WTC11 (cell line): ENCODE measurements around the gene ACTN1. TPM values are rescaled to one million over a fixed set of nuclear protein-coding genes. Genes with fewer than 3 reads are reported as not detected.

ENCODE experiments used
- ATAC-seq: fragments of 200-7000 bp; cut with Tn5 transposase; 2 replicates; pipeline ENCODE4 v1.10.0; 2021; ENCODE audit warnings: mild to moderate bottlenecking, moderate library complexity
- CTCF ChIA-PET: fragments of 300-600 bp; sonication (Branson Sonifier 250); formaldehyde crosslinking; loops from one replicate; lab custom pipeline; 2021; ENCODE audit warnings: antibody characterized with exemption; lab: Charles Lee
- POLR2A ChIA-PET: fragments of 350-600 bp; sonication (Branson Sonifier 250); formaldehyde crosslinking; loops from one replicate; lab custom pipeline; 2021; ENCODE audit warnings: antibody characterized with exemption; lab: Charles Lee
- DNase-seq: peaks from one replicate; pipeline ENCODE4 v3.0.0; 2021; ENCODE audit warnings: low spot score
- H3K27ac Mint-ChIP-seq: 2 replicates; pipeline ENCODE4 v1.8.0; 2021; ENCODE audit warnings: mixed read lengths
- H3K27me3 Mint-ChIP-seq: 2 replicates; pipeline ENCODE4 v1.8.0; 2021; ENCODE audit warnings: low read depth, mild to moderate bottlenecking, moderate library complexity, mixed read lengths
- H3K36me3 Mint-ChIP-seq: 2 replicates; pipeline ENCODE4 v1.8.0; 2021; ENCODE audit warnings: mixed read lengths
- H3K4me1 Mint-ChIP-seq: 2 replicates; pipeline ENCODE4 v1.8.0; 2022; ENCODE audit warnings: mixed read lengths
- H3K4me3 Mint-ChIP-seq: 2 replicates; pipeline ENCODE4 v1.8.0; 2021; ENCODE audit warnings: mild to moderate bottlenecking, moderate library complexity, mixed read lengths
- H3K9me3 Mint-ChIP-seq: 2 replicates; pipeline ENCODE4 v1.8.0; 2021; ENCODE audit warnings: mixed read lengths
- CREB1 ChIP-seq: sonication (generic); formaldehyde crosslinking; IDR thresholded peaks from 2 replicates; pipeline ENCODE4 v1.8.0; 2023; ENCODE audit warnings: mild to moderate bottlenecking, missing genetic modification reagents
- E2F1 ChIP-seq: sonication (generic); formaldehyde crosslinking; IDR thresholded peaks from 2 replicates; pipeline ENCODE4 v1.8.0; 2022; ENCODE audit warnings: mild to moderate bottlenecking, missing genetic modification reagents
- FOXK1 ChIP-seq: sonication (generic); formaldehyde crosslinking; IDR thresholded peaks from 2 replicates; pipeline ENCODE4 v1.8.0; 2022; ENCODE audit warnings: mild to moderate bottlenecking, moderate library complexity, missing genetic modification reagents
- GABPB1 ChIP-seq: sonication (generic); formaldehyde crosslinking; IDR thresholded peaks from 2 replicates; pipeline ENCODE4 v1.8.1; 2023; ENCODE audit warnings: mild to moderate bottlenecking, missing genetic modification reagents
- GTF2I ChIP-seq: fragments of 250-450 bp; sonication (Bioruptor Pico); conservative IDR thresholded peaks from 2 replicates; pipeline ENCODE4 v1.4.0; 2021; ENCODE audit warnings: mild to moderate bottlenecking
- NR2C2 ChIP-seq: sonication (generic); formaldehyde crosslinking; IDR thresholded peaks from 2 replicates; pipeline ENCODE4 v1.8.0; 2022; ENCODE audit warnings: mild to moderate bottlenecking, missing genetic modification reagents
- RELA ChIP-seq: sonication (generic); formaldehyde crosslinking; IDR thresholded peaks from 2 replicates; pipeline ENCODE4 v1.8.1; 2022; ENCODE audit warnings: missing genetic modification reagents, mild to moderate bottlenecking, borderline replicate concordance
- TP53 ChIP-seq: sonication (generic); formaldehyde crosslinking; IDR thresholded peaks from 2 replicates; pipeline ENCODE4 v1.8.1; 2023; ENCODE audit warnings: mild to moderate bottlenecking, missing genetic modification reagents
- ZBTB43 ChIP-seq: sonication (generic); formaldehyde crosslinking; IDR thresholded peaks from 2 replicates; pipeline ENCODE4 v1.8.1; 2023; ENCODE audit warnings: mild to moderate bottlenecking, missing genetic modification reagents
- ZNF121 ChIP-seq: sonication (generic); formaldehyde crosslinking; IDR thresholded peaks from 2 replicates; pipeline ENCODE4 v1.8.0; 2023; ENCODE audit warnings: missing genetic modification reagents
- ZNF416 ChIP-seq: fragments of 250-450 bp; sonication (Bioruptor Pico); IDR thresholded peaks from 2 replicates; pipeline ENCODE4 v1.9.0; 2021; ENCODE audit warnings: mild to moderate bottlenecking, inconsistent platforms
- total RNA-seq: library from RNA; stranded (reverse); gene quantifications from 3 replicates; pipeline ENCODE4 v1.2.3, GENCODE V29; 2021
- TF ChIP-seq, protein P1 (sequence below): sonication (generic); formaldehyde crosslinking; IDR thresholded peaks from 2 replicates; pipeline ENCODE4 v1.8.1; 2023; ENCODE audit warnings: mild to moderate bottlenecking, missing genetic modification reagents, moderate library complexity
- TF ChIP-seq, protein P2 (sequence below): fragments of 250-450 bp; sonication (Bioruptor Pico); IDR thresholded peaks from 2 replicates; pipeline ENCODE4 v2.1.2; 2022; ENCODE audit warnings: mild to moderate bottlenecking, moderate library complexity
- TF ChIP-seq, protein P3 (sequence below): sonication (generic); formaldehyde crosslinking; IDR thresholded peaks from 2 replicates; pipeline ENCODE4 v1.8.0; 2023; ENCODE audit warnings: missing genetic modification reagents
- TF ChIP-seq, protein P4 (sequence below): fragments of 250-450 bp; sonication (Bioruptor Pico); IDR thresholded peaks from 2 replicates; pipeline ENCODE4 v1.8.0; 2021; ENCODE audit warnings: mild to moderate bottlenecking
- TF ChIP-seq, protein P5 (sequence below): sonication (generic); formaldehyde crosslinking; conservative IDR thresholded peaks from 2 replicates; pipeline ENCODE4 v1.8.1; 2022; ENCODE audit warnings: mild to moderate bottlenecking, missing genetic modification reagents
- TF ChIP-seq, protein P6 (sequence below): sonication (generic); formaldehyde crosslinking; IDR thresholded peaks from 2 replicates; pipeline ENCODE4 v1.8.0; 2023; ENCODE audit warnings: missing genetic modification reagents, mild to moderate bottlenecking, borderline replicate concordance

ACTN1 gene
- total RNA-seq, 1 experiment from 2014 or later = 196 TPM

- ATAC-seq = peak; percentile 25
- ChIA-PET CTCF (interaction anchor here (0.9 to 3.9 kb wide), 17 partner anchors 9 to 167 kb away, joined by 3 to 48 read pairs (median 5); no protein-coding TSS in a partner anchor), POLR2A (interaction anchor here (0.5 to 1.6 kb wide), 7 partner anchors 10 to 148 kb away, joined by 3 to 8 read pairs (median 3); partner anchors contain the start of gene ACTN1)
- TF ChIP-seq ZNF121 = peak; percentile 79; the same call in 1 of the 2 replicates
- TF ChIP-seq, protein P1, sequence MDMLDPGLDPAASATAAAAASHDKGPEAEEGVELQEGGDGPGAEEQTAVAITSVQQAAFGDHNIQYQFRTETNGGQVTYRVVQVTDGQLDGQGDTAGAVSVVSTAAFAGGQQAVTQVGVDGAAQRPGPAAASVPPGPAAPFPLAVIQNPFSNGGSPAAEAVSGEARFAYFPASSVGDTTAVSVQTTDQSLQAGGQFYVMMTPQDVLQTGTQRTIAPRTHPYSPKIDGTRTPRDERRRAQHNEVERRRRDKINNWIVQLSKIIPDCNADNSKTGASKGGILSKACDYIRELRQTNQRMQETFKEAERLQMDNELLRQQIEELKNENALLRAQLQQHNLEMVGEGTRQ (CRISPR knock-in tag) = no peak
- TF ChIP-seq ZNF416 = no peak
- TF ChIP-seq, protein P2, sequence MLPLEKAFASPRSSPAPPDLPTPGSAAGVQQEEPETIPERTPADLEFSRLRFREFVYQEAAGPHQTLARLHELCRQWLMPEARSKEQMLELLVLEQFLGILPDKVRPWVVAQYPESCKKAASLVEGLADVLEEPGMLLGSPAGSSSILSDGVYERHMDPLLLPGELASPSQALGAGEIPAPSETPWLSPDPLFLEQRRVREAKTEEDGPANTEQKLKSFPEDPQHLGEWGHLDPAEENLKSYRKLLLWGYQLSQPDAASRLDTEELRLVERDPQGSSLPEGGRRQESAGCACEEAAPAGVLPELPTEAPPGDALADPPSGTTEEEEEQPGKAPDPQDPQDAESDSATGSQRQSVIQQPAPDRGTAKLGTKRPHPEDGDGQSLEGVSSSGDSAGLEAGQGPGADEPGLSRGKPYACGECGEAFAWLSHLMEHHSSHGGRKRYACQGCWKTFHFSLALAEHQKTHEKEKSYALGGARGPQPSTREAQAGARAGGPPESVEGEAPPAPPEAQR = no peak
- TF ChIP-seq GTF2I (CRISPR knock-in tag) = peak; percentile 88
- TF ChIP-seq FOXK1 = no peak
- TF ChIP-seq, protein P3, sequence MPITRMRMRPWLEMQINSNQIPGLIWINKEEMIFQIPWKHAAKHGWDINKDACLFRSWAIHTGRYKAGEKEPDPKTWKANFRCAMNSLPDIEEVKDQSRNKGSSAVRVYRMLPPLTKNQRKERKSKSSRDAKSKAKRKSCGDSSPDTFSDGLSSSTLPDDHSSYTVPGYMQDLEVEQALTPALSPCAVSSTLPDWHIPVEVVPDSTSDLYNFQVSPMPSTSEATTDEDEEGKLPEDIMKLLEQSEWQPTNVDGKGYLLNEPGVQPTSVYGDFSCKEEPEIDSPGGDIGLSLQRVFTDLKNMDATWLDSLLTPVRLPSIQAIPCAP (CRISPR knock-in tag) = no peak
- no peak for TF ChIP-seq E2F1 (CRISPR knock-in tag)
- 0 out of 2 replicates have a peak, but pooled peaks have one; percentile 51 for TF ChIP-seq GABPB1 (CRISPR knock-in tag)
- H3K9me3 Mint-ChIP-seq = no peaks in the 10 kb centered on the region
- H3K36me3 Mint-ChIP-seq = no peaks in the 10 kb centered on the region
- H3K4me3 Mint-ChIP-seq = no peak overlapping the region
- H3K27me3 Mint-ChIP-seq = no peaks in the 10 kb centered on the region
- peak; percentile 40 for DNase-seq
- H3K27ac Mint-ChIP-seq = no peak overlapping the region
- H3K4me1 Mint-ChIP-seq = peaks cover 85% of the 10 kb centered on the region
Measured at GRCh38 chr14:68939893-68940613, 39.0 kb downstream of the ACTN1 start.

DNA sequence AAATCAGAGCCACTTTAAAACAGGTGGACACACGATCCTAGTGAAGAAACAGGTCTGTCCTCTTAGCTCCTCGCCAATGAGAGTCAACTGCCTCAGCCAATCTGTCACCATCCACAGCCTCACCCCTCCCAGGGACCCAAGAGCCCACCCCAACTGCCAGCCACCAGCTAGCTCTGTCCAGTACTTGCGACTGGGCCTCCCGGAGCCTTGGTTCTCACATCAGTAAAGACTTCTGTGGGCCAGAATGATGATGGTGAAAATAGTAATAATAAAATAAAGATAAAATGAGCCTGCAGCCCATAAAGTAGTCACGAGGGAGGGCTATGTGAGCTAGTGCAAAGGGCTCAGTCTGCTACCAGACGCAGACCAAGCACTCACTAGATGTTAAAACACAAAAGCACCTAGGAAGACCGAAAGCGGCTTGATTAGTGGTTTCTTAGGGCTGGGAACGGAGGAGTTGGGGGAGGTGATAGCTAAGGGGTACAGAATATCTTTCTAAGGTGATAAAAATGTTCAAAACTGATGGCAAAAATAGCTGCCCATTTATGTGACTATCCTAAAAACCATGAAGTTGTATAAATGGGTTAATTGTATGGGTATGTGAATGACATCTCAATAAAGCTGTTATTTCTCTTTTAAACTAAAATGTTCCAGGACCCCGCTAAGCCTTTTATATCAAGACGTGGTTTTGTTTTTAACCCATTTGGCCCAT lies 39.8 kb downstream of the ACTN1 start:
- Mint-ChIP-seq H3K27ac (peak overlapping the region; percentile 88), H3K27me3 (no peaks in the 10 kb centered on the region), H3K4me3 (no peak overlapping the region), H3K36me3 (no peaks in the 10 kb centered on the region), H3K4me1 (peaks cover 84% of the 10 kb centered on the region), H3K9me3 (no peaks in the 10 kb centered on the region)
- POLR2A ChIA-PET = interaction anchor here (1.1 to 1.6 kb wide), 5 partner anchors 9 to 66 kb away, joined by 3 to 8 read pairs (median 4); partner anchors contain the start of gene ACTN1
- ATAC-seq = no peak
- DNase-seq = no peak
- CTCF ChIA-PET = interaction anchor here (0.9 to 3.9 kb wide), 17 partner anchors 10 to 168 kb away, joined by 3 to 48 read pairs (median 5); no protein-coding TSS in a partner anchor
- TF ChIP-seq, protein P4, sequence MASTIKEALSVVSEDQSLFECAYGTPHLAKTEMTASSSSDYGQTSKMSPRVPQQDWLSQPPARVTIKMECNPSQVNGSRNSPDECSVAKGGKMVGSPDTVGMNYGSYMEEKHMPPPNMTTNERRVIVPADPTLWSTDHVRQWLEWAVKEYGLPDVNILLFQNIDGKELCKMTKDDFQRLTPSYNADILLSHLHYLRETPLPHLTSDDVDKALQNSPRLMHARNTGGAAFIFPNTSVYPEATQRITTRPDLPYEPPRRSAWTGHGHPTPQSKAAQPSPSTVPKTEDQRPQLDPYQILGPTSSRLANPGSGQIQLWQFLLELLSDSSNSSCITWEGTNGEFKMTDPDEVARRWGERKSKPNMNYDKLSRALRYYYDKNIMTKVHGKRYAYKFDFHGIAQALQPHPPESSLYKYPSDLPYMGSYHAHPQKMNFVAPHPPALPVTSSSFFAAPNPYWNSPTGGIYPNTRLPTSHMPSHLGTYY (CRISPR knock-in tag) = no peak
- no peak for TF ChIP-seq GTF2I (CRISPR knock-in tag)
- TF ChIP-seq TP53 (CRISPR knock-in tag) = no peak
- no peak for TF ChIP-seq ZBTB43 (CRISPR knock-in tag)
- TF ChIP-seq, protein P5, sequence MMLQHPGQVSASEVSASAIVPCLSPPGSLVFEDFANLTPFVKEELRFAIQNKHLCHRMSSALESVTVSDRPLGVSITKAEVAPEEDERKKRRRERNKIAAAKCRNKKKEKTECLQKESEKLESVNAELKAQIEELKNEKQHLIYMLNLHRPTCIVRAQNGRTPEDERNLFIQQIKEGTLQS (CRISPR knock-in tag) = no peak
- TF ChIP-seq, protein P6, sequence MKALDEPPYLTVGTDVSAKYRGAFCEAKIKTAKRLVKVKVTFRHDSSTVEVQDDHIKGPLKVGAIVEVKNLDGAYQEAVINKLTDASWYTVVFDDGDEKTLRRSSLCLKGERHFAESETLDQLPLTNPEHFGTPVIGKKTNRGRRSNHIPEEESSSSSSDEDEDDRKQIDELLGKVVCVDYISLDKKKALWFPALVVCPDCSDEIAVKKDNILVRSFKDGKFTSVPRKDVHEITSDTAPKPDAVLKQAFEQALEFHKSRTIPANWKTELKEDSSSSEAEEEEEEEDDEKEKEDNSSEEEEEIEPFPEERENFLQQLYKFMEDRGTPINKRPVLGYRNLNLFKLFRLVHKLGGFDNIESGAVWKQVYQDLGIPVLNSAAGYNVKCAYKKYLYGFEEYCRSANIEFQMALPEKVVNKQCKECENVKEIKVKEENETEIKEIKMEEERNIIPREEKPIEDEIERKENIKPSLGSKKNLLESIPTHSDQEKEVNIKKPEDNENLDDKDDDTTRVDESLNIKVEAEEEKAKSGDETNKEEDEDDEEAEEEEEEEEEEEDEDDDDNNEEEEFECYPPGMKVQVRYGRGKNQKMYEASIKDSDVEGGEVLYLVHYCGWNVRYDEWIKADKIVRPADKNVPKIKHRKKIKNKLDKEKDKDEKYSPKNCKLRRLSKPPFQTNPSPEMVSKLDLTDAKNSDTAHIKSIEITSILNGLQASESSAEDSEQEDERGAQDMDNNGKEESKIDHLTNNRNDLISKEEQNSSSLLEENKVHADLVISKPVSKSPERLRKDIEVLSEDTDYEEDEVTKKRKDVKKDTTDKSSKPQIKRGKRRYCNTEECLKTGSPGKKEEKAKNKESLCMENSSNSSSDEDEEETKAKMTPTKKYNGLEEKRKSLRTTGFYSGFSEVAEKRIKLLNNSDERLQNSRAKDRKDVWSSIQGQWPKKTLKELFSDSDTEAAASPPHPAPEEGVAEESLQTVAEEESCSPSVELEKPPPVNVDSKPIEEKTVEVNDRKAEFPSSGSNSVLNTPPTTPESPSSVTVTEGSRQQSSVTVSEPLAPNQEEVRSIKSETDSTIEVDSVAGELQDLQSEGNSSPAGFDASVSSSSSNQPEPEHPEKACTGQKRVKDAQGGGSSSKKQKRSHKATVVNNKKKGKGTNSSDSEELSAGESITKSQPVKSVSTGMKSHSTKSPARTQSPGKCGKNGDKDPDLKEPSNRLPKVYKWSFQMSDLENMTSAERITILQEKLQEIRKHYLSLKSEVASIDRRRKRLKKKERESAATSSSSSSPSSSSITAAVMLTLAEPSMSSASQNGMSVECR = no peak
- no peak for TF ChIP-seq CREB1
- no peak for TF ChIP-seq NR2C2 (CRISPR knock-in tag)
- TF ChIP-seq RELA (CRISPR knock-in tag) = no peak
